Fibroblast of lung (primary cell): Measurements from ENCODE around the gene ZSWIM5.

Source experiments
- EZH2 ChIP-seq: IDR thresholded peaks from 2 replicates; pipeline ENCODE4 v1.5.1; 2012; ENCODE audit warnings: low read length, control low read depth, mild to moderate bottlenecking; ENCODE audit errors: missing control alignments
- TF ChIP-seq, protein P1 (sequence below), 2 donors: IDR thresholded peaks in 1 of 2; conservative IDR thresholded peaks in 1 of 2; 1 replicate in 1 of 2; 2 replicates in 1 of 2; pipeline ENCODE4 v1.5.1; 2011 to 2012; ENCODE audit warnings: low read length in 2 of 2, control low read depth in 1 of 2, inconsistent platforms in 1 of 2, low read depth in 1 of 2, mild to moderate bottlenecking in 1 of 2

DNA sequence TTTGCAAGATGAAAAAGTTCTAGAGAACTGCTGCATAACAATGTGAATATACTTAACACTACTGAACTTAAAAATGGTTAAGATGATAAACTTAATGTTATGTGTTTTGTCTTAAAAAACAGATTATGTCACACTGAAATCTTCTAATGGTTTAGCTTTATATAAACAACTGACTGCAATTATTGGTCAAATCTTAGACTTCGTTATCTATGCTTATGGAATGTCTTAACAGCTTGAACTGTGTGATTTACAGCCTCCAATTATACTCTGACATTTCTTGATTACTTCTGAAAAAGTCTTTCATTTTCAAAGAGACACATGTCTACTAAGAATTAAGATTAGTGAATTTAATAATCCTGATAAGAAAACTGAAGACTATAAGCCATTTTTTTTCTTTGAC is 71.1 kb downstream of the ZSWIM5 start:
- TF ChIP-seq, protein P1, sequence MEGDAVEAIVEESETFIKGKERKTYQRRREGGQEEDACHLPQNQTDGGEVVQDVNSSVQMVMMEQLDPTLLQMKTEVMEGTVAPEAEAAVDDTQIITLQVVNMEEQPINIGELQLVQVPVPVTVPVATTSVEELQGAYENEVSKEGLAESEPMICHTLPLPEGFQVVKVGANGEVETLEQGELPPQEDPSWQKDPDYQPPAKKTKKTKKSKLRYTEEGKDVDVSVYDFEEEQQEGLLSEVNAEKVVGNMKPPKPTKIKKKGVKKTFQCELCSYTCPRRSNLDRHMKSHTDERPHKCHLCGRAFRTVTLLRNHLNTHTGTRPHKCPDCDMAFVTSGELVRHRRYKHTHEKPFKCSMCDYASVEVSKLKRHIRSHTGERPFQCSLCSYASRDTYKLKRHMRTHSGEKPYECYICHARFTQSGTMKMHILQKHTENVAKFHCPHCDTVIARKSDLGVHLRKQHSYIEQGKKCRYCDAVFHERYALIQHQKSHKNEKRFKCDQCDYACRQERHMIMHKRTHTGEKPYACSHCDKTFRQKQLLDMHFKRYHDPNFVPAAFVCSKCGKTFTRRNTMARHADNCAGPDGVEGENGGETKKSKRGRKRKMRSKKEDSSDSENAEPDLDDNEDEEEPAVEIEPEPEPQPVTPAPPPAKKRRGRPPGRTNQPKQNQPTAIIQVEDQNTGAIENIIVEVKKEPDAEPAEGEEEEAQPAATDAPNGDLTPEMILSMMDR (conservative IDR thresholded peaks at IDR 0.05 in 1 of 2, IDR thresholded peaks at IDR 0.05 in 1 of 2; ENCODE audit: low read depth in 1 of 2, low read length in 2 of 2), result no peak
- TF ChIP-seq EZH2, result no peak
